ENCODE data around the gene RNF123.

GRCh38 chr3:49763981-49764380 lies 74.6 kb downstream of the RNF123 start:
- TF ChIP-seq, protein P1, sequence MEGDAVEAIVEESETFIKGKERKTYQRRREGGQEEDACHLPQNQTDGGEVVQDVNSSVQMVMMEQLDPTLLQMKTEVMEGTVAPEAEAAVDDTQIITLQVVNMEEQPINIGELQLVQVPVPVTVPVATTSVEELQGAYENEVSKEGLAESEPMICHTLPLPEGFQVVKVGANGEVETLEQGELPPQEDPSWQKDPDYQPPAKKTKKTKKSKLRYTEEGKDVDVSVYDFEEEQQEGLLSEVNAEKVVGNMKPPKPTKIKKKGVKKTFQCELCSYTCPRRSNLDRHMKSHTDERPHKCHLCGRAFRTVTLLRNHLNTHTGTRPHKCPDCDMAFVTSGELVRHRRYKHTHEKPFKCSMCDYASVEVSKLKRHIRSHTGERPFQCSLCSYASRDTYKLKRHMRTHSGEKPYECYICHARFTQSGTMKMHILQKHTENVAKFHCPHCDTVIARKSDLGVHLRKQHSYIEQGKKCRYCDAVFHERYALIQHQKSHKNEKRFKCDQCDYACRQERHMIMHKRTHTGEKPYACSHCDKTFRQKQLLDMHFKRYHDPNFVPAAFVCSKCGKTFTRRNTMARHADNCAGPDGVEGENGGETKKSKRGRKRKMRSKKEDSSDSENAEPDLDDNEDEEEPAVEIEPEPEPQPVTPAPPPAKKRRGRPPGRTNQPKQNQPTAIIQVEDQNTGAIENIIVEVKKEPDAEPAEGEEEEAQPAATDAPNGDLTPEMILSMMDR (IDR thresholded peaks at IDR 0.05) = no peak
- no peak for TF ChIP-seq POLR2A (IDR thresholded peaks at IDR 0.05)
